K562 (cell line): Measurements from ENCODE around the gene LENG8. TPM values are rescaled to one million over a fixed set of nuclear protein-coding genes. Genes with fewer than 3 reads are reported as not detected.

ENCODE experiments used
- CSDE1 ChIP-seq, 2 experiments: fragments of 450-650 bp; IDR thresholded peaks; 2 replicates each; pipeline ENCODE4 v1.6.1; 2016; ENCODE audit warnings: mild to moderate bottlenecking in 1 of 2
- ETS1 ChIP-seq: conservative IDR thresholded peaks from 2 replicates; pipeline ENCODE4 v1.6.1; 2011; ENCODE audit warnings: low read depth, mild to moderate bottlenecking, low read length; ENCODE audit not compliant: control insufficient read depth
- FOS ChIP-seq: IDR thresholded peaks from 3 replicates; pipeline ENCODE4 v1.6.1; 2011; ENCODE audit not compliant: insufficient read length; ENCODE audit errors: extremely low read depth
- GTF3C2 ChIP-seq: IDR thresholded peaks from 3 replicates; pipeline ENCODE4 v1.6.1; 2011; ENCODE audit warnings: borderline replicate concordance, mild to moderate bottlenecking, moderate library complexity; ENCODE audit not compliant: insufficient read length; ENCODE audit errors: extremely low read depth
- KDM1A ChIP-seq, 2 experiments: fragments of 450-650 bp; IDR thresholded peaks; 2 replicates each; pipeline ENCODE4 v1.6.1; 2016; ENCODE audit warnings: mild to moderate bottlenecking in 2 of 2
- NFATC3 ChIP-seq: fragments of 450-650 bp; IDR thresholded peaks from 2 replicates; pipeline ENCODE4 v1.6.1; 2017; ENCODE audit warnings: mild to moderate bottlenecking
- PHF21A ChIP-seq: fragments of 450-650 bp; IDR thresholded peaks from 2 replicates; pipeline ENCODE4 v1.6.1; 2017; ENCODE audit warnings: low read depth, borderline replicate concordance
- SIRT6 ChIP-seq: IDR thresholded peaks from one replicate; pipeline ENCODE4 v1.6.1; 2012; ENCODE audit warnings: low read depth, mild to moderate bottlenecking, control low read depth, inconsistent platforms, low read length, moderate library complexity
- ZBTB1 ChIP-seq: sonication (generic); formaldehyde crosslinking; IDR thresholded peaks from 2 replicates; pipeline ENCODE4 v1.8.1; 2023; ENCODE audit warnings: missing genetic modification reagents, low read depth, mild to moderate bottlenecking, borderline replicate concordance
- ZNF407 ChIP-seq: fragments of 450-650 bp; IDR thresholded peaks from 2 replicates; pipeline ENCODE4 v1.6.1; 2016; ENCODE audit warnings: low read depth
- polyA plus RNA-seq, 8 experiments: library from polyadenylated mRNA; depleted of rRNA in 4 of 8; stranded (reverse) in 5 of 8; unstranded in 3 of 8; fragments of >200 nt; fragmentation: Nextera tagmentation in 2 of 8; fragmentation: Illumina TruSeq in 1 of 8; extraction: Ambion mirVana in 2 of 8; extraction: Trizol in 1 of 8; gene quantifications; 2 replicates each; pipeline versions ENCODE4 v1.2.1 to v1.2.3, GENCODE V29; 2011 to 2014; ENCODE audit warnings: inconsistent platforms in 1 of 8, missing spikeins in 1 of 8
- total RNA-seq, 7 experiments: library from RNA; depleted of rRNA in 6 of 7; stranded (reverse); fragments of >200 nt in 6 of 7; fragmentation: Illumina TruSeq in 2 of 7; extraction: Trizol in 2 of 7; gene quantifications; 2 replicates each; pipeline versions ENCODE4 v1.2.1 to v1.2.3, GENCODE V29; 2011 to 2021; ENCODE audit warnings: low replicate concordance in 1 of 7

The LENG8 gene
- total and polyA plus RNA-seq, 9 of the 15 experiments (the other 6 are each of a cell fraction or from before 2014, with no cell fraction given) = 0.74 to 146 (median 28.1) TPM

GRCh38 chr19:54448774-54449700 lies at the start of gene LENG8 (continued):
- TF ChIP-seq NFATC3 (no peak), CSDE1 (IDR thresholded peaks at IDR 0.05) (peak in 1 of 2 experiments; percentile 12; a peak in 1 of 4 replicates), ETS1 (no peak; the same call in none of the 2 replicates), ZBTB1 (no peak), FOS (peak; percentile 63), KDM1A (IDR thresholded peaks at IDR 0.05) (no peak), PHF21A (no peak), SIRT6 (no peak), GTF3C2 (no peak), ZNF407 (peak; percentile 97)
